GM19238 (cell line): Measurements from ENCODE around the gene GADL1.

Experiments
- DNase-seq: peaks from one replicate; pipeline ENCODE4 v3.0.0; 2011; ENCODE audit warnings: low spot score; ENCODE audit not compliant: insufficient read length

Gene GADL1

GRCh38 chr3:30677347-30677685 is 217.1 kb downstream of the GADL1 start:
- DNase-seq: no peak

- DNase-seq: no peak
Measured at GRCh38 chr3:30676424-30677346, 217.8 kb downstream of the GADL1 start.
